ENCODE results near the gene N4BP2.

The N4BP2 gene

DNA sequence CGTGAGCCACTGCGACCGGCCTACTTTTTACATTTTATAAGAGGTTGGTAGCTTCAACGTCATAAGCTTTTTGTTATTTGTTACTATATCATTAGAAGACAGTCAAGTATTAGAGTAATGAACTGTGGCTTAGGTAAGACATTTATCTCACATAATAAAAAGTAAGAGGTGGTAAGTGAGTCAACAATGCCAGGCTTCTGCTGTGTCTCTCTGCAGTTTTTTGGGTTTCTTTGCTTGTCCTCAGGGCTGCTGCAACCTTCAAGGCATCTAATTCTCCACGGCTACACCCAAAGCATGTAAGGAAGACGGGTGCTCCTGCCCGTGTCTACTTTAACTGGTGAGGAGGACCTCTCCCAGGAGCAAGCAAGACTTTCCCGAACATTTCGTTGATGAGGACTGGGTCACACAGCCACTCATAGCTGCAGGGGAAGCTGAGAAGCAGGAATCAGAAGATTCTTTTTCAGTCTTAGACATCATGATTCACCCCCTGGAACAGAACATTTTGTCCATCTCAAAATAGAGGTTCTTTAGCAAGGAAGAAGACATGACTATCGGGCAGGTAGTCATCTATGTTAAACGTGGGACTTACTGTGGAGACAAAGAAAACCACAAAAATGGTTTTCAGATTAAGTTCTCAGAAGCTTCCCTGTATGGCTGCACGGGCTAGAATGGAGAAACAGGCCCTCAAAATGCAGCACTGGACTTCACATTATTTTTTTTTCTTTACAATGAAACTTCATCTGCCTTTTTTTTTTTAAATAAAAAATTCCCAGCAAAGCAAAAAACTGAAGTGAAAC is 127.2 kb downstream of the N4BP2 start:
- no peaks in the 10 kb centered on the region for H3K27me3 Mint-ChIP-seq
- H3K4me3 Mint-ChIP-seq, result peak overlapping the region; percentile 42 to 57
- ATAC-seq (replicated peaks), result peak; percentile 76 to 78
- H3K27ac Mint-ChIP-seq, result peak overlapping the region; percentile 89
- peaks cover 26 to 59% of the 10 kb centered on the region in 2 donors for H3K4me1 Mint-ChIP-seq
- no peak for DNase-seq
- no peaks in the 10 kb centered on the region for H3K9me3 Mint-ChIP-seq
- peaks cover 0 to 3% of the 10 kb centered on the region in 2 donors for H3K36me3 Mint-ChIP-seq

DNA sequence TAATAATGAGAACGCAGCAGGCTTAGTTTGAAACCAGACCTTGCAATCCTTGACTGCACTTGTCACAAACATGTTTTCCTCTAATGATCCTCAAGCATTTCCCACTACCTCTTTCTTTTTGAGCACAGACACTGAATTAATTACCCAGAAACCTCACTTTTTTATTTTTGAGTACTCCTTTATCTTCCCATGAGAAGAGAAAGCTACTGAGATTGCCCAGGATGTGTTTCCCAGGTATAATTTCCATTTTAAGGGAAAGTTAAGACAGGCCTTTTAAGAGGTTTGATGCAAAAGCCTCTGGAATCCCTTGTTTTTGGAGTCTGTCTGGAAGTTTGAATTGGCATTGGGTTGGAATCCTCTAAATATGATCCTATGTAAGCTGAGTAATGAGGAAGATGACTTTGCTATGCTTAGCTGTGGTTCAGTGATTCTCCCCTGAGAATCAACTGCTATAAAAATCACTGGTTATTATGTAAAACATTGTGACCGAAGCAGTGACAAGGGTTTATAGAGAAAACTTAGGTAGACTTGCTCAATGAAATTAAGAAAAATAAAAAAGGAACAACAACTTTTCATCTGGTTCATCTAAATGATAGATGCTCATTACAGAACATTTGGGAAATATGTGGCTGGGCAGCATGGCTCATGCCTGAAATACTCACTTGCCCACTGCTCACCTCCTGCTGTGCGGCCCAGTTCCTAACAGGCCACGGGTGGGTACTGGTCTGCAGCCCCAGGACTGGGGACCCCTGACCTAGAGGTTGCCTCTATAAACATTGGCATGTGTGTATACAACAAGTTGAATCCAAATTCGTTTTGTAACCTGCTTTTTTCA is 129.4 kb downstream of the N4BP2 start:
- H3K27me3 Mint-ChIP-seq, result no peaks in the 10 kb centered on the region
- ATAC-seq (replicated peaks), result peak; percentile 77 to 81
- peaks cover 41 to 77% of the 10 kb centered on the region in 2 donors for H3K4me1 Mint-ChIP-seq
- peak overlapping the region; percentile 83 for H3K27ac Mint-ChIP-seq
- peaks cover 0 to 3% of the 10 kb centered on the region in 2 donors for H3K36me3 Mint-ChIP-seq
- H3K4me3 Mint-ChIP-seq, result peak overlapping the region; percentile 17 to 28
- no peak for DNase-seq
- H3K9me3 Mint-ChIP-seq, result no peaks in the 10 kb centered on the region

DNA sequence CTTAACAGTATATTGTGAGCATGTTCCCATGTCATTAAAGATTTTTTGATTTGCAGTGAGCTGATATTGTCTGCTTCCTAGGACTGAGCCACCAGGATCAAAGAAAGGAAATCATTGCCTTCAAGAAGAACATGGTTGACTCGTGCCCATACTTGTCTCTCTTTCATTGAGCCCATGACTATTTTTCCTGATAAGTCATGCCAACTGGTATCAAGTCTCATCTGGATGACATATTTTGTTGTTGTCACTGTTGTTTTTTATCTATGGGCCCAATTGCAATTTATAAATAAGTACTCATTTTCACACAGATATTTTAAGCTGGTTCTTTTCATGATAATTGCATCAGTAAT is 130.0 kb downstream of the N4BP2 start:
- Mint-ChIP-seq H3K27ac (peak overlapping the region; percentile 83), H3K27me3 (no peaks in the 10 kb centered on the region), H3K4me3 (peak overlapping the region in 1 of 2 donors; percentile 28), H3K4me1 (peaks cover 44 to 77% of the 10 kb centered on the region in 2 donors), H3K36me3 (peaks cover 0 to 3% of the 10 kb centered on the region in 2 donors), H3K9me3 (no peaks in the 10 kb centered on the region)
- no peak for DNase-seq
- ATAC-seq (replicated peaks), result no peak

DNA sequence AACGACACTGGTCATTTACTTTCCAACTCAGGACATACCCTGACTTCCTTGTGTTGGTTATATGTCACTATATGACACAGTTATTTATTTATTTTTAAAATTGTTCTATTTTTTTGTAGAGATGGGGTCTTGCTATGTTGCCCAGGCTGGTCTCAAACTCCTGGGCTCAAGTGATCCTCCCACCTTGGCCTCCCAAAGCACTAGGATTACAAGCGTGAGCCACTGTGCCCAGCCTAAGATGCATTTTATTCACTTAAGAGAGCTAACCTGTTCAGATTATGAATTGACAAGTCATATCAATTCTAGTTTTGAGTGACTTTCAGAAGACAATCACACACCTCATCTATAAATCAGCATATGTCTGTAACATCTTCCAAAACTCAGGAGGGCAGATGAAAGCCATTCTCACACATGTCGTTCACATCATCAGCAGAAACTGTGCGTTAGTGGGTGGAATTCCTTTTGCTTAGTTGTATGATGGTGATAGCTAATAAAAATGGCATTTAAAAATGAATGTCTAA is 130.8 kb downstream of the N4BP2 start:
- H3K4me3 Mint-ChIP-seq, result peak overlapping the region in 1 of 2 donors; percentile 17
- peaks cover 44 to 76% of the 10 kb centered on the region in 2 donors for H3K4me1 Mint-ChIP-seq
- no peak for ATAC-seq (replicated peaks)
- H3K27ac Mint-ChIP-seq, result peak overlapping the region; percentile 75
- peaks cover 0 to 3% of the 10 kb centered on the region in 2 donors for H3K36me3 Mint-ChIP-seq
- no peaks in the 10 kb centered on the region for H3K9me3 Mint-ChIP-seq
- no peak for DNase-seq
- H3K27me3 Mint-ChIP-seq, result no peaks in the 10 kb centered on the region

DNA sequence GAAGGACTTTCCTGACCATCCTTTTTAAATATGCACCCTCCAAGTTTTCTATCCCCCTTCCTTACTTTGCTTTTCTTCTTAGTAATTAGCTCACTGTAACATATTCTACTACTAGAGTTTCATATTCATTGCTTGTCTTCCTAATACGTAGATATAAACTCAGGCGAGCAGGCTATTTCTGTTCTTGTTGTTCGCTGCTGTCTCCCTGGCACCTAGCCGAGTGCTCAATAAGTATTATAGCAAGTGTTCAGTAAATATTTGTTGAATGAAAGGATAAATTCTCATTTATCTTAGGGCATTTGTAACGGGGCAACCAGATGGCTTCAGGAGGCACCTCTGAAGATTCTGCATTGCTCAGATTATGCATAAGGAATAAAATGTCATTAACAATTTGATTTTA is 133.4 kb downstream of the N4BP2 start:
- DNase-seq (no peak), ATAC-seq (replicated peaks) (no peak)
- Mint-ChIP-seq H3K36me3 (peaks cover 0 to 3% of the 10 kb centered on the region in 2 donors), H3K4me3 (no peak overlapping the region), H3K9me3 (no peaks in the 10 kb centered on the region), H3K27ac (peak overlapping the region; percentile 70), H3K27me3 (no peaks in the 10 kb centered on the region), H3K4me1 (peaks cover 49 to 82% of the 10 kb centered on the region in 2 donors)

DNA sequence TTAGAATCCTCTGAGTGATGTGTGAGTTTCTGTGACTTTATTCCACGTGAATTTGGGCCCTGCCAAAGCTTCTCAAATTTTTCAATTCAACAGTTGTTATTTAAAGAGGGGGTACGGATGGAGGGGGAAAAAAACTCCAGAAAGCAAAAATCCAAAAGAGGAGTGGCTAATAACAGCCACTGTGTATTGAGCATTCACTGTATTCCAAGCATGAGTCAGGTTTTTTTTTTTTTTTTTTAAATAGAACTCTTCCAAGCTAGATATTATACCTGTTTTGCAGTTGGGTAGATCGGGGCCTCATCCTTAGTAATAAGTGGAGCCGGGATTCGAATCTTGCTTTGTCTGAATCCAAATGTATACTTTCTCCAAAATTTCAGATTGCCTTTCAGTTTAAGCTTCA is 133.8 kb downstream of the N4BP2 start:
- Mint-ChIP-seq H3K36me3 (peaks cover 0 to 3% of the 10 kb centered on the region in 2 donors), H3K4me3 (peak overlapping the region in 1 of 2 donors; percentile 55), H3K27me3 (no peaks in the 10 kb centered on the region), H3K9me3 (no peaks in the 10 kb centered on the region), H3K27ac (peak overlapping the region; percentile 47), H3K4me1 (peaks cover 52 to 87% of the 10 kb centered on the region in 2 donors)
- DNase-seq, result no peak
- ATAC-seq (replicated peaks), result no peak

DNA sequence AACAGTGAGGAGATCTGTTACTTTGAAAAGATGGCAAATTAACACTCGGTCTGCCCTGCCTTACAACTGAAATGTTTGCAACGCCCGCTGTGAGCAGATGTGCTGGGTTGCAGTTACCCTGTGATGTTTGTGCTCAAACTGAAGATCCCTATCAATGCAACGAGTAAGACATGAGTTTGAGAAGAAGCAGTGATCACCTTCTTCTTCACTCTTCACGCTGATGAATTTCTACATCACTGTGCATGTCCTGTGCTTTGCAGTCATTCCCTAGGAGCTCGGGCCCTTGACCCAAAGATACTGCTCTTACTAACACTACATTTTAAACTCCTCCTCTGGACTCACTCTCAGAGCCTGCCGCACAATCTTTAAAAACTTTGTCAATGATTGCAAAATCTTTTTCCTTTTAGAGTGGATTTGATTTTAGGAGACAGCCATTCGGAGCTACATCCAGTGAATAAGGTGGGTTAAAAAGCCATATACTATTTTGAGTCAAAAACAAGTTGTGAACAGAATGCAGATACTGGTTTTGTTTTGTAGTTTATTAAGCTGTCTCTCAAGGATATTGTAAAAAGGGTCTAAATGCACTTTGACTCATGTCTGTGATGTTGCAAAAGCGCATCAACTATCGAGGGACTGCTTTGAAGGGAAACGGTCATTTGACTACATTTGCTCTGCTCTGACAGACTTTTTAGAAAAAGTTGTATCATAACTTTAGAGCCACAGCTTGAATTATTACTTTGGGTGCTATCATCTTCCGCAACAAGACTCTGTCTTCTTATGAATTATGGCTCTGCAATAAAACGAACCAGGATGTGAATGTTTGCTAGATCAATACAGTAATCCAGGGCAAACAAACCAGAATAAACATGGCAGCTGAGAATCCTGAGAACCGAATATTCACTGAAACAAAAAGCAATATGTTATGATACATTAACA is 134.5 kb downstream of the N4BP2 start:
- peak overlapping the region; percentile 43 to 55 for H3K4me3 Mint-ChIP-seq
- no peaks in the 10 kb centered on the region for H3K9me3 Mint-ChIP-seq
- no peaks in the 10 kb centered on the region for H3K27me3 Mint-ChIP-seq
- H3K36me3 Mint-ChIP-seq, result peaks cover 0 to 3% of the 10 kb centered on the region in 2 donors
- no peak for DNase-seq
- H3K4me1 Mint-ChIP-seq, result peaks cover 58 to 91% of the 10 kb centered on the region in 2 donors
- peak overlapping the region; percentile 52 for H3K27ac Mint-ChIP-seq
- ATAC-seq (replicated peaks), result no peak

DNA sequence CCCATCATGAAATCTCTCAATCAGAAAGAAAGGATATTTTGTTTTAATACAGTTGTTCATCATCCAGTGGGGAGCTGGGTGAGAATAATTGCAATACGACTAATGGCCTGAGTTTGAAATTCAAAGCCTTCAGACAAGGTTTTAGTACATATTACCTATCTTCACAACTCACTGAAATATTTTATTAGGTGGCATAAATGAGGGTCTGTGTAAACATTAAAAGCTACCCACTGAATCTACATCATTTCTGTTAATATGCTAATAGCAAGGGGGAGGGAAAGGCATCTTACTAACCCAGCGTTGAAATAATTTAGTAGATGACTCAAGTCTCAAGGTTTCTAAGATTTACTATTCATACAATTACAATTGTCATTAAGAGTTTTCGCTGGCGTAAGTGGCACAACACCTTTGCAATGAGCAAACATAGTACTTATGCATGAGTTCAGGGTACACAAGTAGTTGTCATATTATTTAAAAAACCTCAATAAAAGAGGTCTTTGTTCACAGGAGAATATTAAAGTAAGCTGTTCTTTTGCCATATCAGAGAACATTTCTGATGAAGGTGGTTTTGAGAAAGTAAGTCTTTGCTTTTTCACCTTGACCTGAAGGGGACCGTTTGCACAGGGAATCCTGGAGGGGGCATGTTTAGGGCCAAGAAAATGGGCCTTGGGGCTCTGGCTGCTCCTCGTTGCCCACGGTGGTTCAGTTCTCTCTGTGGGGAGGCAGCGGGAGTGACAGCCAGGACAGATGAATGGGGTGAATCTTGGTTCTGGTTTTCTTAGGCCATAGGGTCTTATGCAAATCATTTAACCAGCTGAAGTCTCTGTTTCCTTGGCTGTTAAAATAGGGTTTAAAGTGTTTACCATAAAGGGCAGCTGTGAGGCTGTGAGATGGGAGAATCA is 135.7 kb downstream of the N4BP2 start:
- ATAC-seq (replicated peaks), result peak; percentile 8 to 10
- Mint-ChIP-seq H3K4me1 (peaks cover 54 to 88% of the 10 kb centered on the region in 2 donors), H3K36me3 (peaks cover 0 to 3% of the 10 kb centered on the region in 2 donors), H3K27ac (peak overlapping the region; percentile 92), H3K27me3 (no peaks in the 10 kb centered on the region), H3K9me3 (no peaks in the 10 kb centered on the region), H3K4me3 (peak overlapping the region; percentile 78 to 91)
- DNase-seq, result no peak

DNA sequence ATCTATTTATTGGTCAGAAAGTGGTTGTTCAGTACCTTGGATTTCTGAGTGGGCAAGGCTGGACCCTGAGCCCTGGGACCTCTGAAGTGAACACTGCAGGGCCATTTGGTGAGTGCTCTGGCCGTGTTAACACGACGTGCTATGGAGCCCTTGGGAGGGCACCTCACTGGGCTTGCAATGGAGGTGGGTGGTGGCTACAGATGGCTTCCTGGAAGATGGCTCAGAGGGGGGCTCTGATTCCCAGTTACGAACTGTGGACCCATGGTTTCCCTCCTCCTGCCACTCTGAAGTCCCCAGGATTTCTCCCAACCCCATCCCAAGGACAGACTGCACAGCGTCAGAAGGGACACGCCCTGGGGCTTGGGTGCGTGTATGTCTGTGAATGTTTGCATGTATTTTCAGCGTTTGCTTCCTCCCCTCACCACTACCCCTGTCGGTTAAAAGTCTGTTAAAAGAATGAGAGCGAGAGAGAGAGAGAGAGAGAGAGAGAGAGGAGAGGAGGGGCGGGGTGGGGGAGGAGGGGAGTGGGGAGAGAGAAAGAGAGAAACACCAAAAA is 136.4 kb downstream of the N4BP2 start:
- Mint-ChIP-seq H3K4me1 (peaks cover 52 to 82% of the 10 kb centered on the region in 2 donors), H3K27me3 (no peaks in the 10 kb centered on the region), H3K9me3 (no peaks in the 10 kb centered on the region), H3K36me3 (peaks cover 4 to 6% of the 10 kb centered on the region in 2 donors), H3K27ac (peak overlapping the region; percentile 92), H3K4me3 (peak overlapping the region; percentile 78 to 91)
- peak; percentile 33 to 35 for ATAC-seq (replicated peaks)
- DNase-seq, result no peak

DNA sequence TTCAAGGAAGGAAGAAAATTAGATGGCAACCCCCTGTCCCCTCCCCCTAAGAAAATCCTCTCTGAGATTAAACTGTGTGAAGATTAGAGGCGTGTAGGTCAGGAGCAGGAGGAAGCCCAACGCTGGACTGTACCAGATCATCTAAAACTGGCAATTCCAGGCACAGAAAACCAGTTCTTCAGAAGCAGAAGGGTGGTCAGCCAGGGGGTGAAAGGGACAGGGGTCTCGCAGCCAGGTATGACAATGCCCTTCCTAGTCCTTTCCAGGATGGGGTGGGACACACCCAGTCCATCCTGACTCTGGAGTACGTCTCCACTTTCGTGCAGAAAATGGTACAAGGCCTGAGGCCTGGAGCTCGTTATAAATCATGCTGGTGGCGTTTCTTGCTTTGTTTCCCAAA is 136.9 kb downstream of the N4BP2 start:
- ATAC-seq (replicated peaks) (no peak), DNase-seq (no peak)
- H3K27me3 Mint-ChIP-seq, result no peaks in the 10 kb centered on the region
- peak overlapping the region; percentile 78 to 91 for H3K4me3 Mint-ChIP-seq
- peaks cover 9 to 10% of the 10 kb centered on the region in 2 donors for H3K36me3 Mint-ChIP-seq
- peaks cover 53 to 79% of the 10 kb centered on the region in 2 donors for H3K4me1 Mint-ChIP-seq
- H3K27ac Mint-ChIP-seq, result peak overlapping the region; percentile 92
- no peaks in the 10 kb centered on the region for H3K9me3 Mint-ChIP-seq

DNA sequence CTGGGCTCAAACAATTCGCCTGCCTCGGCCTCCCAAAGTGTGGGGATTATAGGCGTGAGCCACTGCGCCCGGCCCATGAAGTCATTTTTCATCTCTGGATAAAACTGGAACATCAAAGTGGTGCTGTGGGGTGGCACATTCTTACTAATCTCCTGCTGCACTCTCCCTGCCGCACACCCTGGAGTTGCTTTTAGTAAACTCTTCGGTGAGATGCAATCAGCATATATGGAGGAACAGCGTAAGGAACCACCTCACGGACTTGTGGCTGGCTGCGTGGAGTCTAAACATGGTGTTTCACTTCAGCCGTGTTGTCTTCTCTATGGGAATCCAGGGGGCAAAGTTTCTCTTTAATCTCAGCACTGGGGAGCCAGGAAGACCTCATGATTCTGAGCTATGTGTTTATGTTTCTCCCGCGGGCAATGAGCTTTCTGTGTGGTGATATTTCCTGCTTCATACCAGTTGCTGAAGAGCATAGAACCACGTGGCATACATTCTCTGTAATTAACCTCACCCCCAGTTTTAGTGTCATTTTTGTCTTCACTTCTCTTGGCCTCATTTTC is 138.0 kb downstream of the N4BP2 start:
- H3K9me3 Mint-ChIP-seq, result no peaks in the 10 kb centered on the region
- peak in 1 of 2 donors; percentile 24 for ATAC-seq (replicated peaks)
- H3K4me3 Mint-ChIP-seq, result peak overlapping the region; percentile 72 to 95
- H3K27me3 Mint-ChIP-seq, result no peaks in the 10 kb centered on the region
- H3K27ac Mint-ChIP-seq, result peak overlapping the region; percentile 98
- H3K36me3 Mint-ChIP-seq, result peaks cover 12 to 13% of the 10 kb centered on the region in 2 donors
- no peak for DNase-seq
- H3K4me1 Mint-ChIP-seq, result peaks cover 52 to 77% of the 10 kb centered on the region in 2 donors
